ENCODE results near the gene KDF1. TPM values are rescaled to one million over a fixed set of nuclear protein-coding genes. Genes with fewer than 3 reads are reported as not detected.
A peak's percentile ranks its signal among the peaks of the same experiment; 100 is the strongest.

Gene KDF1
- total RNA-seq, 3 donors from 2014 or later = 10.1 to 27.0 (median 20.4) TPM

DNA sequence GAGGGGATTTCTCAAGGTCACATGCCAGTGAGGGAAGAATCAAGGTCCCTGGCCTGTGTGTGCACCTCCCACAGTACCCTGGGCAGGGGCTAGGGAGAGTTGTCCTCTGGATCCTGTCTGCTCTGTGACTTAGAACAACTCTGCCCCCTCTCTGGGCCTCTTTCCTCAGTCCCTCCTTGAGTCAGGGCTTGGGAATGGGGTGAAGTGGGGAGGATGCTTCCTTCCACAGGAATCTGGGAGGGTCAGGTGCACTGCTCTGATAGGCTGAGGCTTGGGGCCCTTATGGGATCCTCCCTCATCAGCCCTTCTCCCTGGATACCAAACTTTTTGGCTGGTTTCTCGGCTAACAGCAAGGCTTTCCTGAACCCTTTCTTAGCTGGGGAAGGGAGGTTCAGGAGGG is 35.8 kb upstream of the KDF1 start:
- H3K4me1 ChIP-seq (ENCODE audit: low read depth) = peaks cover 15% of the 10 kb centered on the region
- H3K9me3 ChIP-seq = no peaks in the 10 kb centered on the region
- H3K36me3 ChIP-seq (ENCODE audit: low read depth) = no peaks in the 10 kb centered on the region
- no peak for DNase-seq
- ATAC-seq = no peak
- no peak overlapping the region for H3K4me3 ChIP-seq
- intact Hi-C loops (cut with DNase I, micrococcal nuclease) = loop anchor here (10.0 kb wide), 2 partner anchors 49 to 99 kb away; no protein-coding TSS in a partner anchor
- TF ChIP-seq, protein P1, sequence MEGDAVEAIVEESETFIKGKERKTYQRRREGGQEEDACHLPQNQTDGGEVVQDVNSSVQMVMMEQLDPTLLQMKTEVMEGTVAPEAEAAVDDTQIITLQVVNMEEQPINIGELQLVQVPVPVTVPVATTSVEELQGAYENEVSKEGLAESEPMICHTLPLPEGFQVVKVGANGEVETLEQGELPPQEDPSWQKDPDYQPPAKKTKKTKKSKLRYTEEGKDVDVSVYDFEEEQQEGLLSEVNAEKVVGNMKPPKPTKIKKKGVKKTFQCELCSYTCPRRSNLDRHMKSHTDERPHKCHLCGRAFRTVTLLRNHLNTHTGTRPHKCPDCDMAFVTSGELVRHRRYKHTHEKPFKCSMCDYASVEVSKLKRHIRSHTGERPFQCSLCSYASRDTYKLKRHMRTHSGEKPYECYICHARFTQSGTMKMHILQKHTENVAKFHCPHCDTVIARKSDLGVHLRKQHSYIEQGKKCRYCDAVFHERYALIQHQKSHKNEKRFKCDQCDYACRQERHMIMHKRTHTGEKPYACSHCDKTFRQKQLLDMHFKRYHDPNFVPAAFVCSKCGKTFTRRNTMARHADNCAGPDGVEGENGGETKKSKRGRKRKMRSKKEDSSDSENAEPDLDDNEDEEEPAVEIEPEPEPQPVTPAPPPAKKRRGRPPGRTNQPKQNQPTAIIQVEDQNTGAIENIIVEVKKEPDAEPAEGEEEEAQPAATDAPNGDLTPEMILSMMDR (IDR thresholded peaks at IDR 0.05) = no peak

DNA sequence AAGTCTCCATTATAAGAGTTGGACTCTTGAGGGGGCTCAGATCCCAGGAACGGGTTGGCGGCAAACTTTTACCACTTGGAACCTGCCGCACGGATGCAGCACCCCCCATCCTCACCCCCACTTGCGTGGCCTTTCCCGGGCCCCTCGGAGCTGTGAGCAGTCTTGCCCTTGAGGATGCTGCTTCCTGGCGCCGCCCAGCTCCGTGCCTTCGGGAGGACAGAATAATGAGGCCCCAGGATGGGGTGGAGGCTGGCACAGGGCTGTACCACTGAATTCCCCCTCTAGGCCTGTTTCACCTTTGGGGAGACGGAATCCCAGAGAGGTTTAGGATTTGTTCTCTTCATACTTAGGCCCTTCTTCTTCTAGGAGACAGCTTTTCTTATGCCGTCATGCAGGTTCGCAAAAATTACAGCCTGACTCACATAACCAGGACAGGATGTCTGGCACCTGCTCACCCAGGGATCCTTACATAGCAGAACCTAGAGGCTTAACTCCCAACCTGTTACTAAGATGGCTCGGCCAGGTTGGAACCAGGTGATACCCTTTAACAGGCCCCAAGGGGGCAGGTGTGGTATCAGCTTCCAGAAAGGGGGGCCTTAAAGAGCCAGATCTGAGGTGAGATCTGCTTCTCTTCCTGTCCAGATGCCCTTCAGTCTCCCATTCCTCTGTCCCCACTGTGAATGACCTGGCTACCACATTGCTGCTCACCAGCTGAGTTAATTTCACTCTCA is 34.7 kb upstream of the KDF1 start:
- intact Hi-C loops (cut with DNase I, micrococcal nuclease) = loop anchor here (10.0 kb wide), 2 partner anchors 50 to 100 kb away; no protein-coding TSS in a partner anchor
- no peak for ATAC-seq
- DNase-seq = no peak
- TF ChIP-seq, protein P1 (IDR thresholded peaks at IDR 0.05) = no peak
- no peaks in the 10 kb centered on the region for H3K36me3 ChIP-seq (ENCODE audit: low read depth)
- H3K9me3 ChIP-seq = no peaks in the 10 kb centered on the region
- no peak overlapping the region for H3K4me3 ChIP-seq
- H3K4me1 ChIP-seq (ENCODE audit: low read depth) = peaks cover 15% of the 10 kb centered on the region

DNA sequence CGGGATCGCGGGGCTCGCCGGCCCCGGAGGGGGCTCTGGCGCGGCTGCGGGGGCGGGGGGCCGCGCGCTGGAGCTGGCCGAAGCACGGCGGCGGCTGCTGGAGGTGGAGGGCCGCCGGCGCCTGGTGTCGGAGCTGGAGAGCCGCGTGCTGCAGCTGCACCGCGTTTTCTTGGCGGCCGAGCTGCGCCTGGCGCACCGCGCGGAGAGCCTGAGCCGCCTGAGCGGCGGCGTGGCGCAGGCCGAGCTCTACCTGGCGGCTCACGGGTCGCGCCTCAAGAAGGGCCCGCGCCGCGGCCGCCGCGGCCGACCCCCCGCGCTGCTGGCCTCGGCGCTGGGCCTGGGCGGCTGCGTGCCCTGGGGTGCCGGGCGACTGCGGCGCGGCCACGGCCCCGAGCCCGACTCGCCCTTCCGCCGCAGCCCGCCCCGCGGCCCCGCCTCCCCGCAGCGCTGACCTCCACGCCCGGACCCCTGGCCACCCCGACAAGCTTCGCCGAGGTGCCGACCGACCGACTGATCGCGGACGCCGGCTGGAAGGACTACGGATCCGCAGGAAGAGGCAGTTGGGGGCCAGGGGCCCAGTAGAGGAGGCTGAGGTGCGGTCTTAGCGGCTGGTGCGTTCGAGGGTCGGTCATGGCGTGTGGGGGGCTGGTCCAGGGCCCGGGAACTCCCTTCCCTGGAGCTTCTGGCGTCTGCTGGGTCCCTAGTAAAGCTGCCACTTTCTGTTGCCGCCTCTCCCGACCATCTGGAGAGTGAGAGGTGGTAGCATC is 33.9 kb upstream of the KDF1 start:
- no peaks in the 10 kb centered on the region for H3K9me3 ChIP-seq
- intact Hi-C loops (cut with DNase I, micrococcal nuclease) = loop anchor here (10.0 kb wide), 2 partner anchors 51 to 101 kb away; no protein-coding TSS in a partner anchor
- no peak for DNase-seq
- peak overlapping the region; percentile 19 for H3K4me3 ChIP-seq
- peaks cover 15% of the 10 kb centered on the region for H3K4me1 ChIP-seq (ENCODE audit: low read depth)
- H3K36me3 ChIP-seq (ENCODE audit: low read depth) = no peaks in the 10 kb centered on the region
- TF ChIP-seq, protein P1 (IDR thresholded peaks at IDR 0.05) = no peak
- peak; percentile 29 for ATAC-seq

DNA sequence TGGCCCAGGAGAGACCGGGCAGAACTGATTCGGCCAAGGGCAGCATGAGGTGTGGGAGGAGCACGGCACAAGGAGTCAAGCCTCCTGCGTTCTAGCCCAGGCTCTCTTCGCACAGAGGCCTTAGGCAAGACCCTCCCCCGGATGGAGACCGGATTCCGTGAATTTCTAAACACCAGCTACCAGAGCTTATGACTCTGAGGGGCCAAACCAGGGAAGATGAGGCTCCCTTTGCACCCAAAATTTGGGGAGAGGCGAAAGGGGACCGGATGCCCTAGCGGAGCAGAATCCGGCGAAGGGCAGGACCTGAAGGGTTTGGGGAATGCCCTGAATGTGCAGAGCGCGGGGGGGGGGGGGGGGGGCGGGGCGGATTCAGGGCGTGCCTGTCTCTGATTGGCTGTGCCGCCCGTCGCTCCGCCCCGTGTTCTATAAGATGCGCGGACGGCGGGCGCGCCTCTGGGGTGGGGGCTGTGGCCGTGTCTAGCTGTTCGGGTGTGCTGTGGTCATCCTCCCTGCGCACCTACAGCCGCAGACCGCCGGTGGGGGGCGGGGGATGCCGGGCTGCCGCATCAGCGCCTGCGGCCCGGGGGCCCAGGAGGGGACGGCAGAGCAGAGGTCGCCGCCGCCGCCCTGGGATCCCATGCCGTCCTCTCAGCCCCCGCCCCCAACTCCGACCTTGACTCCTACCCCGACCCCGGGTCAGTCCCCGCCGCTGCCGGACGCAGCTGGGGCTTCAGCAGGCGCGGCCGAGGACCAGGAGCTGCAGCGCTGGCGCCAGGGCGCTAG is 33.2 kb upstream of the KDF1 start, which contains the start of gene TRNP1:
Gene TRNP1 (plus strand): TSS at position 456 of the 783 bp plus-strand sequence. CDS start 95 bp downstream, at position 551.
- Histone ChIP-seq H3K4me3 (peak within 1 kb of the TSS; percentile 19), H3K36me3 (ENCODE audit: low read depth) (no peaks in the 10 kb centered on the region), H3K9me3 (no peaks in the 10 kb centered on the region), H3K4me1 (ENCODE audit: low read depth) (peaks cover 15% of the 10 kb centered on the region)
- TF ChIP-seq, protein P1 (IDR thresholded peaks at IDR 0.05) = no peak
- DNase-seq (peak; percentile 71 to 82 (median 73)), ATAC-seq (peak; percentile 64)
- intact Hi-C loops (cut with DNase I, micrococcal nuclease) = loop anchor here (10.0 kb wide), 2 partner anchors 51 to 101 kb away; no protein-coding TSS in a partner anchor

Measured in mucosa of descending colon (tissue), 3 donors.